NCI-H345 treated with DMSO at 0.1 percent for 48 hours (cell line): ENCODE measurements around the gene GNPTAB.
"Not testable (repeated sequence)": the region's sequence is repeated elsewhere in the genome, so short reads cannot be mapped to it uniquely, and the experiment has no call there.

Source experiments
- DNase-seq: peaks from one replicate; lab custom pipeline; 2025; ENCODE audit not compliant: unreplicated experiment; lab: John Stamatoyannopoulos, UW

GNPTAB gene

GRCh38 chr12:101830367-101831325, at the start of gene GNPTAB:
Gene GNPTAB, minus strand, starts transcription at chr12:101830959. Its CDS starts 284 bp downstream, at chr12:101830675.
- DNase-seq = peak; percentile 75

DNA sequence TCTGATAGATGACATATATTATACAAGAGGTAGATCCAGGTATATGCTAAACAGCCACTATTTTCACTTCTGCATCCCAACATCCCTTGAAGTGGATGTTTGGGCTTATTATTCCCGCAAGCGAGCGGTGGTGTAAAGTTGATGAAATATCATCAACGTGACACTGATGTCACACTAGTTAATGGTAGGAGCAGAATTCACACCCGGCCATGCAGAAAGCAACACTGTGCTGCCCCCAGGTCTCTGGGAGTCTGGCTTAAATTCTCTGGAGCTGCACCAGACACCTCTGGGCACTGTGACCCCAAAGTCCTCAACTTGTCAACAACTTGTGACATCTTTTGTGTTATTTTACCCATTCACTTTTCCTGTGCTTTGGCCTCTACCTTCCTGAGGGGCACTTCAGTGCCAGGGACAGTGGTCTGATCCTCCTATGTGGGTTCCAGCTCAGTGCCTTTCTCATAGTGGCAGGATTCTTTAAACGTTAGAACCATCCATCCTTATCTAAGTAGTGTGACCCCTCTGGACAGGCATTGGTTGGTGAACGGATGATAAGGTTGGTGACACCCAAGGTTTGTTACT, 47.6 kb upstream of the GNPTAB start:
- DNase-seq = no peak

- no peak for DNase-seq
Measured at GRCh38 chr12:101877806-101878242, 47.1 kb upstream of the GNPTAB start.

DNA sequence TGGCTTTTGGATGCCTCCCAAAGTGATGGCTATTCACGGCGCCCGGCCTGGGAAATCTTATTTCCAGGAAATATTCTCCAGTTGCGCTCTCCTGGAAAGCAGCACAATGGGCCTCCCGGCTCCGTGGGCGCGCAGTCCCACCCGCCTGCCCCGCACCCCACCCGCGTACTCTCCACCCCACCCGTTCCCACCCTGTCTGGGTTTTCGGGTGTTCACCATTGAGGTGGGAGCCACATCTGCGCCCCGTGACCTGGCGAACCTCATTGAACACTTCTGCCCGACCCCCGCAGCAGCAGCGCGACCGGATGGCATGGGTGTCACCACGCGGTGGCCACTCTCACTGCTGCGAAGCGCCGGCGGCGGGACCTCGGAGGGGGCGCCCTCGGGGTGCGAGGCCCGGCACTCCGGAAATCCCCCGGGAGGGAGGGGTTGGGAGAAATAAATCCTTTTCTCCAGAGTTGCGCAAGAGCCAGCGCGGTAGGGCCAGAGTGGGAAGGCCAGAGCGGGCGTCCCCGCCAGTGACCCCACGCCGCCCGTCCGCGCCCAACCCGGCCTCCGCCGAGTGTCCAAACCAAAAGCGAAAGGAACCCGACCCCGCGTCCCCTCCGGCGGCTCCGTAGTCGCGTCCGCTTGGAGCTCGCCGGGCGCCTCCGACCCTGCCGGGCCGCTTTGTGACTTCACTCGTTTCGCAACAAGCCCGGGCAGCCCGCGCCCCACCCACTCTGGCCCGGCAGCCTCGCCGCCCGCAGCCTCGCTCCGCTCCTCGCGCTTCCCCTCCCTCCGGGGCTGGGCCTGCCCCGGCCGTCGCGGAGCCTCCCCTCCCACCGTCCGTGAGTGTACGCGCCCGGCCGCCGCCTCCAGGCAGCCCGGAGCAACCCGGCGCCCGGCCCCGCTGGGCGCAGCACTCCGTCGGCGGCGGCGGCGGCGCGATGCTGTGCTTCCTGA, 46.4 kb upstream of the GNPTAB start, which contains the start of gene DRAM1:
DRAM1 (plus strand) TSS at position 720 of the 945 bp plus-strand sequence; CDS start at position 930, 210 bp downstream.
- DNase-seq = peak; percentile 25

- DNase-seq = no peak
Measured at GRCh38 chr12:101876322-101876860, 45.6 kb upstream of the GNPTAB start.

GRCh38 chr12:101875162-101875561, 44.4 kb upstream of the GNPTAB start:
- no peak for DNase-seq

DNA sequence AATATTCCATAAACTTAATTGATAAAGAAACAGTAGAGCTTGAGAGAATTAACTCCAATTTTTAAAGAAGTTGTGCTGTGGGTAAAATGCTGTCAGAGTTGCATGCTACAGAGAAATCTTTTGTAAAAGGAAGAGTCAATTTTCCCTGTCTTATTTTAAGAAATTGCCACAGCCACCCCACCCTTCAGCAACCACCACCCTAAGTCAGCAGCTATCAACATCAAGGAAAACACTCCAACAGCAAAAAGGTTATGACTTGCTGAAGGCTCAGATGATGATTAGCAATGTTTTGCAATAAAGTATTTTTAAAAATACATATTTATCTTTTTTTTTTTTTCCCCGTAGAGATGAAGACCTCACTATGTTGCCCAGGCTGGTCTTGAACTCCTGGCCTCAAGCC, 40.2 kb upstream of the GNPTAB start:
- no peak for DNase-seq

DNA sequence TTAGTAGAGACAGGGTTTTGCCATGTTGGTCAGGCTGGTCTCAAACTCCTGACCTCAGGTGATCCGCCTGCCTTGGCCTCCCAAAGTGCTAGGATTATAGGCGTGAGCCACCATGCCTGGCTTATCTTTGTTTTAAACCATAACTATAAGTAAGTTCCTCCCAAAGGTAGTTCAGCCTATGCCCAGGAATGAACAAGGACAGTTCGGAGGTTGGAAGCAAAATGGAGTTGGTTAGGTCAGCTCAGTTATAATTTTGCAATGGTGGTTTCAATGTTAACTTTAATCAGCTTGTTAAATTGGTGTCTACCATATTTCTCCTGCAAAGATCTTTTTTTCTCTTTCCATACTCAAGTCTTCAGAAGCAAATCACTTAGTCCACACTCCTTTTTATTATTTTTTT, 36.9 kb upstream of the GNPTAB start:
- DNase-seq = not testable (repeated sequence)

- no peak for DNase-seq
Measured at GRCh38 chr12:101866615-101867373, 36.0 kb upstream of the GNPTAB start.

GRCh38 chr12:101863981-101864380, 33.2 kb upstream of the GNPTAB start:
- no peak for DNase-seq

GRCh38 chr12:101862245-101862644, 31.5 kb upstream of the GNPTAB start:
- no peak for DNase-seq

DNA sequence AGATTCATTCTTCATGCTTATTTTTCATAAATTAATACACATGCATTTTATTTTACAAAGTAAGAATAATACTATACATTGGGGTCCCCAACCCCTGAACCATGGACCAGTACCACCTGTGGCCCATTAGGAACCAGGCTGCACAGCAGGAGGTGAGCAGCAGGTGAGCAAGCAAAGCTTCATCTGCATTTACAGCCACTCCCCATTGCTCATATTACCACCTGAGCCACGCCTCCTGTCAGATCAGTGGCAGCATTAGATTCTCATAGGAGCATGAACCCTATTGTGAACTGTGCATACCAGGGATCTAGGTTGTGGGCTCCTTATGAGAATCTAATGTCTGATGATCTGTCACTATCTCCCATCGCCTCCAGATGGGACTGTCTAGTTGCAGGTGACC, 30.9 kb upstream of the GNPTAB start:
- DNase-seq = not testable (repeated sequence)

- no peak for DNase-seq
Measured at GRCh38 chr12:101859664-101860607, 29.2 kb upstream of the GNPTAB start.

- DNase-seq = no peak
Measured at GRCh38 chr12:101858361-101858760, 27.6 kb upstream of the GNPTAB start.

DNA sequence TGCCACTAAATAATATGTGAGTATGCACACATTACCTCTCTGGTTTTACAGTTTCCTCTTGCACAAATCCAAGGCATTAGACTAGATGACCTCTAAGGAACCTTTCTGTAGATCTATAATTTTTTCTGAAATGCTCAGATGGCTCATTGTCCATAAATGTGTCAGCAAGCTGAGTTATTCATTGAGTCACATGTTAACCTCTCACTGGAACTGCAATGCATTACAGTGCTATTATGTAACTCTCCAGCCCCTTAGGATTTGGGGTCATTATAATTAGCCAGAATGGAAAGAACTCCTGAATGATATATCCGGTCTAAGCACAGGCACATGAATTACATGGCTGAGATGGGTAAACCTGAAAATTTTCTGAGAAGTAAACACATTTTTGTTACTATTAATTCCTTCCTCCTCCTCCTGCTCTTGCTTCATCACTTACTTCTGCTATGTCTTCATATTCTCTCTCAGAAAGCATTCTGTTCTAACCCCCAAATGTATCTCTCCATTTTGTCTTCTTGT, 26.3 kb upstream of the GNPTAB start:
- no peak for DNase-seq

GRCh38 chr12:101856614-101857013, 25.9 kb upstream of the GNPTAB start:
- not testable (repeated sequence) for DNase-seq

DNA sequence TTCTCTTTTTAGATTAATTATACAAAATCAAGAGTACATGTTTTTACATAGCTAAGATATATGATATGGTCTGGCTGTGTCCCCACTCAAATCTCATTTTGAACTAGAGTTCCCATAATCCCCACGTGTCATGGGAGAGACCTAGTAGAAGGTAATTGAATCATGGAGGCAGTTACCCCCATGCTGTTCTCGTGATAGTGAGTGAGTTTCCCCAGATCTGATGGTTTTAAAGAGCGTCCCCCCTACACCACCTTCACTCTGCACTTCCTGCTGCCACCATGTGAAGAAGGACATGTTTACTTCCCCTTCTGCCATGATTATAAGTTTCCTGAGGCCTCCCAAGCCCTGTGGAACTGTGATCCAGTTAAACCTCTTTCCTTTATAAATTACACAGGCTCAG, 25.2 kb upstream of the GNPTAB start:
- DNase-seq = no peak

- no peak for DNase-seq
Measured at GRCh38 chr12:101855364-101855884, 24.7 kb upstream of the GNPTAB start.
